Measurements from ENCODE around the gene PINLYP.

Gene PINLYP

GRCh38 chr19:43575156-43575950 is at the start of gene PINLYP, which contains the start of gene XRCC1:
Gene PINLYP, plus strand, starts transcription at chr19:43575801. Its CDS starts 1,391 bp downstream, at chr19:43577192.
Gene XRCC1, minus strand, starts transcription at chr19:43575527. Its CDS starts 69 bp downstream, at chr19:43575458.
- in situ Hi-C loops (cut with HindIII; ENCODE audit: low sequenced_read_pairs): no loop called here
- peak; percentile 99 for DNase-seq (ENCODE audit: low read depth, low spot score)
- H3K4me3 ChIP-seq (ENCODE audit: low read depth, low read length): peak within 1 kb of the TSS; percentile 88
- TF ChIP-seq, protein P1, sequence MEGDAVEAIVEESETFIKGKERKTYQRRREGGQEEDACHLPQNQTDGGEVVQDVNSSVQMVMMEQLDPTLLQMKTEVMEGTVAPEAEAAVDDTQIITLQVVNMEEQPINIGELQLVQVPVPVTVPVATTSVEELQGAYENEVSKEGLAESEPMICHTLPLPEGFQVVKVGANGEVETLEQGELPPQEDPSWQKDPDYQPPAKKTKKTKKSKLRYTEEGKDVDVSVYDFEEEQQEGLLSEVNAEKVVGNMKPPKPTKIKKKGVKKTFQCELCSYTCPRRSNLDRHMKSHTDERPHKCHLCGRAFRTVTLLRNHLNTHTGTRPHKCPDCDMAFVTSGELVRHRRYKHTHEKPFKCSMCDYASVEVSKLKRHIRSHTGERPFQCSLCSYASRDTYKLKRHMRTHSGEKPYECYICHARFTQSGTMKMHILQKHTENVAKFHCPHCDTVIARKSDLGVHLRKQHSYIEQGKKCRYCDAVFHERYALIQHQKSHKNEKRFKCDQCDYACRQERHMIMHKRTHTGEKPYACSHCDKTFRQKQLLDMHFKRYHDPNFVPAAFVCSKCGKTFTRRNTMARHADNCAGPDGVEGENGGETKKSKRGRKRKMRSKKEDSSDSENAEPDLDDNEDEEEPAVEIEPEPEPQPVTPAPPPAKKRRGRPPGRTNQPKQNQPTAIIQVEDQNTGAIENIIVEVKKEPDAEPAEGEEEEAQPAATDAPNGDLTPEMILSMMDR (IDR thresholded peaks at IDR 0.05; ENCODE audit: low read depth, low read length): no peak

GRCh38 chr19:43525836-43526771 is 49.5 kb upstream of the PINLYP start:
- peak overlapping the region; percentile 84 for H3K4me3 ChIP-seq (ENCODE audit: low read depth, low read length)
- in situ Hi-C loops (cut with HindIII; ENCODE audit: low sequenced_read_pairs): no loop called here
- DNase-seq (ENCODE audit: low read depth, low spot score): peak; percentile 5
- TF ChIP-seq, protein P1 (IDR thresholded peaks at IDR 0.05; ENCODE audit: low read depth, low read length): no peak

DNA sequence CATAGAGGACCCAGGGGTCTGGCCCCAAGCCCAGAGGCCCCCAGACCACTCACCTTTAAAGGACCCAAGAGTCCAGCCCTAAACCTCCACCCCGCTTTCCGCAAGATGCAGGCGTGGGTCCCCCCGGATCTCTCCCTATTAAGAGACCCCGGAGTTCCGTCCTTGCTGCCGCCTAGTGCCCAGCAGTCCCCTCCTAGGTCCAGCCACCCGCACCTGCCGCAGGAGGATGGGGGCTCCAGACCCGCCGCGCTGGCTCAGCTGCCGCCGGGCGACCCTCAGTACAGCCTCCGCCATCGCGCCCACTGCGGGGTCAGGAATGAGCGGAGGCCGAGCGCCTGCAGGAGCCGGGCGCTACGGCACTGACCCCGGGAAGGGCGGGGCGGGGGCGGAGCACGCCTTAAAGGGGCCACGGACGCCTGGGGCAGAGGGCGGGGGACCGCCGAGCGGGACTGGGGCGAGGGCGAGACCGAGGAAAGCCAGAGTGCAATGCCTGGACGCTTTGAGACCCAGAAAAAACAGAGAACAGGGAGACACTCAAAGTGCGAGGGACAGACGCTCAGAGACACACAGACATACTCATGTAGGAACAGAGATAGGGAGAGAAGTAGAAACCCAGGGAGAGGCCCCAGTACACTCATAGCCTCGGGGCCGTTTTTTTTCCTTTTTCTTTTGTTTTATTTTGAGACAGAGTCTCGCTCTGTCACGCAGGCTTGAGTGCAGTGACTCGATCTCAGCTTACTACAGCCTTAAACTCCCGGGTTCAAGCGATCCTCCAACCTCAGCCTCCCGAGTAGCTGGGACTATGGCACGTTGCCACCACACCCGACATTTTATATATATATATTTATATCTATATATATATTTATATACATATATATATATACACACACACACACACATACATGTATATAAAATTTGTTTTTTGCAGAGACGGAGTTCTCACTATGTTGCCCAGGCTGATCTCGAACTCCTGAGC is 48.4 kb upstream of the PINLYP start, which contains the start of gene ETHE1:
ETHE1 (minus strand) TSS at position 318 of the 976 bp plus-strand sequence; CDS start at position 294, 24 bp downstream.
- peak within 1 kb of the TSS; percentile 84 for H3K4me3 ChIP-seq (ENCODE audit: low read depth, low read length)
- in situ Hi-C loops (cut with HindIII; ENCODE audit: low sequenced_read_pairs): no loop called here
- TF ChIP-seq, protein P1 (IDR thresholded peaks at IDR 0.05; ENCODE audit: low read depth, low read length): no peak
- peak; percentile 49 for DNase-seq (ENCODE audit: low read depth, low spot score)

GRCh38 chr19:43527860-43528622 is 47.6 kb upstream of the PINLYP start:
- no peak overlapping the region for H3K4me3 ChIP-seq (ENCODE audit: low read depth, low read length)
- no peak for DNase-seq (ENCODE audit: low read depth, low spot score)
- in situ Hi-C loops (cut with HindIII; ENCODE audit: low sequenced_read_pairs): no loop called here
- TF ChIP-seq, protein P1 (IDR thresholded peaks at IDR 0.05; ENCODE audit: low read depth, low read length): no peak

- H3K4me3 ChIP-seq (ENCODE audit: low read depth, low read length): peak overlapping the region; percentile 56
- in situ Hi-C loops (cut with HindIII; ENCODE audit: low sequenced_read_pairs): no loop called here
- DNase-seq (ENCODE audit: low read depth, low spot score): no peak
- TF ChIP-seq, protein P1 (IDR thresholded peaks at IDR 0.05; ENCODE audit: low read depth, low read length): no peak
Measured at GRCh38 chr19:43532571-43532961, 43.0 kb upstream of the PINLYP start.
